Lung (tissue), 12 donors: ENCODE data around the gene FBRSL1. TPM values are rescaled to one million over a fixed set of nuclear protein-coding genes. Genes with fewer than 3 reads are reported as not detected.

Source experiments
- ATAC-seq: fragments of 200-7000 bp; cut with Tn5 transposase; one replicate; pipeline ENCODE4 v1.9.1; 2020; ENCODE audit warnings: moderate number of reproducible peaks; ENCODE audit not compliant: insufficient read depth, low FRiP score
- DNase-seq, 3 donors: peaks; one replicate each; pipeline ENCODE4 v3.0.0-alpha.2; 2013 to 2017
- H3K27ac ChIP-seq, 2 donors: one replicate each; pipeline ENCODE4 v1.5.1; 2013; ENCODE audit warnings: mild to moderate bottlenecking in 2 of 2, moderate library complexity in 2 of 2, control low read depth in 1 of 2, inconsistent platforms in 1 of 2, low read depth in 1 of 2, low read length in 1 of 2
- H3K27me3 ChIP-seq, 3 donors: one replicate each; pipeline ENCODE4 v1.5.1; 2013; ENCODE audit warnings: low read length in 2 of 3; ENCODE audit not compliant: control insufficient read depth in 3 of 3, insufficient read depth in 3 of 3
- H3K36me3 ChIP-seq, 4 donors: one replicate each; pipeline ENCODE4 v1.5.1; 2013; ENCODE audit warnings: low read length in 4 of 4, mild to moderate bottlenecking in 1 of 4, moderate library complexity in 1 of 4; ENCODE audit not compliant: control insufficient read depth in 4 of 4, insufficient read depth in 4 of 4
- H3K4me1 ChIP-seq, 5 donors: one replicate each; pipeline ENCODE4 v1.5.1; 2013; ENCODE audit warnings: low read length in 5 of 5, mild to moderate bottlenecking in 2 of 5, moderate library complexity in 1 of 5; ENCODE audit not compliant: control insufficient read depth in 5 of 5, insufficient read depth in 5 of 5
- H3K4me3 ChIP-seq: one replicate; pipeline ENCODE4 v1.5.1; 2013; ENCODE audit warnings: mild to moderate bottlenecking, control low read depth, moderate library complexity
- H3K9ac ChIP-seq, 2 donors: one replicate each; pipeline ENCODE4 v1.5.1; 2013; ENCODE audit warnings: low read length in 2 of 2, control low read depth in 1 of 2; ENCODE audit not compliant: insufficient read depth in 1 of 2
- H3K9me3 ChIP-seq, 4 donors: one replicate each; pipeline ENCODE4 v1.5.1; 2013; ENCODE audit warnings: low read length in 3 of 4, mild to moderate bottlenecking in 1 of 4, moderate library complexity in 1 of 4; ENCODE audit not compliant: control insufficient read depth in 4 of 4, insufficient read depth in 3 of 4
- WGBS, 2 donors: extraction: QIAGEN DNeasy Blood & Tissue Kit; methylation state at CpG; one replicate each; pipeline ENCODE4 v1.1.7; 2013; 5-methylcytosine and 5-hydroxymethylcytosine counted together
- polyA plus RNA-seq, 2 donors: library from polyadenylated mRNA; stranded (reverse); fragments of 200-250 nt; gene quantifications; one replicate each; pipeline ENCODE4 v1.2.1, GENCODE V29; 2013
- total RNA-seq, 2 donors: library from RNA; depleted of rRNA in 1 of 2; stranded (reverse); fragments of >200 nt in 1 of 2; gene quantifications; one replicate each; pipeline ENCODE4 v1.2.1, GENCODE V29; 2014 to 2021
- TF ChIP-seq, protein P1 (sequence below): IDR thresholded peaks from 2 replicates; pipeline ENCODE4 v1.5.1; 2012; ENCODE audit warnings: mild to moderate bottlenecking; ENCODE audit errors: control extremely low read depth, extremely low read depth
- donor health status: control.
- donor health status: control.
- donor health status: Bipolar disorder and iron deficiency.
- donor health status: healthy.
- donor health status: DM: yes; HTN: yes; CAD: no.

FBRSL1 gene
- total and polyA plus RNA-seq, 4 donors, result 10.6 to 56.9 (median 22.3) TPM

DNA sequence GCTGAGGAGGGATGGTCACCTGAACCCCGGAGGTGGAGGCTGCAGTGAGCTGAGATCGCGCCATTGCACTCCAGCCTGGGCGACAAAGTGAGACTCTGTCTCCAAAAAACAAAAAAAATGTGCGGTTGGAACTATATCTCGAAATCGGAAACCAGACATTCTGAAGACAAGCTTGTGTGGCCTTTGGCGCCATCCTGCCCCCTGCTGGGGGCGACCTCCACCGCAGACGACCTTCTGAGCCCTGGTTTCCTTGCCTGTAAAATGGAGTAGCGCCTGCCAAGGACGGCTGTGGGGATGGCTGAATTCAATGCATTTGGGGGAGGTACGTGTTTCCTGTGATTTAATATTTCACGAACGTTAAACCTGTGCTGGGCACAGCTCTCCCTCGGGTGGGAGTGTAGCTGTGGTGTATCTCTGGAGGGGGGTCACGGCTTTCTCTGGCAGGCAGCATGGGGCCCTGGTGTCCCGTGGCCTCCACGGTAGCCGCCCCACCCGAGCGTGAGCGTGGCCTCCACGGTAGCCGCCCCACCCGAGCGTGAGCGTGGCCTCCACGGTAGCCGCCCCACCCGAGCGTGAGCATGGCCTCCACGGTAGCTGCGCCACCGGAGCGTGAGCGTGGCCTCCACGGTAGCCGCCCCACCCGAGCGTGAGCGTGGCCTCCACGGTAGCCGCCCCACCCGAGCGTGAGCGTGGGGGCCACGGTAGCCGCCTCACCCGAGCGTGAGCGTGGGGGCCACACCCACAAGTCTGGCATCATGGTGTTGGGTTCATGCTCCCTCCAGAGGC is 65.1 kb downstream of the FBRSL1 start:
- Histone ChIP-seq H3K27ac (no peak overlapping the region), H3K36me3 (peaks cover 0 to 25% (median 2%) of the 10 kb centered on the region in 4 donors), H3K4me1 (peaks cover 0 to 6% (median 0%) of the 10 kb centered on the region in 5 donors), H3K9me3 (no peaks in the 10 kb centered on the region), H3K4me3 (no peak overlapping the region), H3K9ac (no peak overlapping the region), H3K27me3 (no peaks in the 10 kb centered on the region)
- no peak for ATAC-seq
- TF ChIP-seq, protein P1, sequence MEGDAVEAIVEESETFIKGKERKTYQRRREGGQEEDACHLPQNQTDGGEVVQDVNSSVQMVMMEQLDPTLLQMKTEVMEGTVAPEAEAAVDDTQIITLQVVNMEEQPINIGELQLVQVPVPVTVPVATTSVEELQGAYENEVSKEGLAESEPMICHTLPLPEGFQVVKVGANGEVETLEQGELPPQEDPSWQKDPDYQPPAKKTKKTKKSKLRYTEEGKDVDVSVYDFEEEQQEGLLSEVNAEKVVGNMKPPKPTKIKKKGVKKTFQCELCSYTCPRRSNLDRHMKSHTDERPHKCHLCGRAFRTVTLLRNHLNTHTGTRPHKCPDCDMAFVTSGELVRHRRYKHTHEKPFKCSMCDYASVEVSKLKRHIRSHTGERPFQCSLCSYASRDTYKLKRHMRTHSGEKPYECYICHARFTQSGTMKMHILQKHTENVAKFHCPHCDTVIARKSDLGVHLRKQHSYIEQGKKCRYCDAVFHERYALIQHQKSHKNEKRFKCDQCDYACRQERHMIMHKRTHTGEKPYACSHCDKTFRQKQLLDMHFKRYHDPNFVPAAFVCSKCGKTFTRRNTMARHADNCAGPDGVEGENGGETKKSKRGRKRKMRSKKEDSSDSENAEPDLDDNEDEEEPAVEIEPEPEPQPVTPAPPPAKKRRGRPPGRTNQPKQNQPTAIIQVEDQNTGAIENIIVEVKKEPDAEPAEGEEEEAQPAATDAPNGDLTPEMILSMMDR, result no peak
- peak in 2 of 3 donors; percentile 38 to 41 for DNase-seq
- WGBS, 2 donors, result 94% methylated on average over 45 to 53 of the region's 53 CpGs

DNA sequence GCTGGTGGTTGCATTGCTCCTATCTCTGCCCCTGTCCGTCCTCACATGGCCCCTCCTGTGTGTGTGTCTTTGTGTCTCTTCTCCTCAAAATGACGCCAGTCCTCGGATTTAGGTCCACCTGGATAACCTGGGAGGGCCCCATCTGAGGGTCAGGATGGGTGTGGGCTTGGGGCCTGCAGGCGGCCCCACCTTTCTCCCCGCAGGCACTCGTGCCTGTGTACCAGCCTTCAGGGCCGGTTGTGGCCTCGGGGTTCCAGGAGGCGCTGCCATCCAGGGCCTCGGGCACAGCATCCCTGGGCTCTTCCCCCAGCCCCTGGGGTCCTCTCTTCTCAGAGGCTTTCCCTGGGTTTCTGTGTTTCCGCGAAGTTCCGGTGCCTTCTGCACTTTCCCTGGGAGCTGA is 65.7 kb downstream of the FBRSL1 start:
- Histone ChIP-seq H3K4me1 (peaks cover 0 to 2% (median 0%) of the 10 kb centered on the region in 5 donors), H3K27me3 (no peaks in the 10 kb centered on the region), H3K36me3 (peaks cover 0 to 21% (median 2%) of the 10 kb centered on the region in 4 donors), H3K9me3 (no peaks in the 10 kb centered on the region), H3K27ac (no peak overlapping the region), H3K4me3 (no peak overlapping the region), H3K9ac (no peak overlapping the region)
- WGBS, 2 donors, result 94 to 95% methylated on average over 13 of the region's 13 CpGs
- DNase-seq, result no peak
- no peak for ATAC-seq
- TF ChIP-seq, protein P1, result no peak

DNA sequence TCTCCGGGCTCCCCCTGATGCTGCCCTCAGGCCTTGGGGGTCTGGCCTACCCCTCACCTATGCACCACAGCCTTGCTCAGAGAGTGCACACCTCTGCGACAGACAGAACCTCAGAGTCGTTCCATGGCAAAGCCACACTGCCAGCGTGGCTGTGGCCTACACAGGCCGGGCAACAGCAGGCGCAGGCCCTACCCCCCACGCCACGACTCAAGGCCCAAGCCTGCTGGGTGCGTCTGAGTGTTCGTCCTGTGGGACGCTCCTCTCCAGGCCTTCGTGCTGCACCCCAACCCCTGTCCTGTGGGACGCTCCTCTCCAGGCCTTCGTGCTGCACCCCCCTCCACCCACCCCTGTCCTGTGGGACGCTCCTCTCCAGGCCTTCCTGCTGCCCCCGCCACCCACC is 66.3 kb downstream of the FBRSL1 start:
- Histone ChIP-seq H3K9ac (no peak overlapping the region), H3K36me3 (peaks cover 0 to 16% (median 2%) of the 10 kb centered on the region in 4 donors), H3K9me3 (no peaks in the 10 kb centered on the region), H3K4me3 (no peak overlapping the region), H3K27me3 (no peaks in the 10 kb centered on the region), H3K4me1 (peaks cover 0 to 7% (median 0%) of the 10 kb centered on the region in 5 donors), H3K27ac (no peak overlapping the region)
- WGBS, 2 donors, result 93 to 96% methylated on average over 16 of the region's 16 CpGs
- no peak for ATAC-seq
- DNase-seq, result no peak
- TF ChIP-seq, protein P1, result no peak
